HCT116 (cell line): ENCODE measurements around the gene BICD2. TPM values are rescaled to one million over a fixed set of nuclear protein-coding genes. Genes with fewer than 3 reads are reported as not detected.

ENCODE experiments used
- ATAC-seq: fragments of 200-7000 bp; cut with Tn5 transposase; 2 replicates; pipeline ENCODE4 v1.9.1; 2020; ENCODE audit warnings: mild to moderate bottlenecking, moderate library complexity
- BruUV-seq: library from RNA; stranded (reverse); fragments of 400-500 nt; replicated peaks from 2 replicates; lab custom pipeline; 2021; lab: Mats Ljungman, UMichigan
- CTCF ChIA-PET: fragments of 300-600 bp; sonication (Branson Sonifier 250); formaldehyde crosslinking; loops from one replicate; lab custom pipeline; 2021; ENCODE audit warnings: antibody characterized with exemption; lab: Charles Lee
- POLR2A ChIA-PET: fragments of 300-600, 350-600 bp; sonication (Branson Sonifier 250); formaldehyde crosslinking; loops from one replicate; lab custom pipeline; 2021; ENCODE audit warnings: antibody characterized with exemption; lab: Charles Lee
- RAD21 ChIA-PET, 2 experiments: fragments of 300-600 bp; sonication (Branson Sonifier 250); formaldehyde crosslinking; loops; one replicate each; lab custom pipeline; 2023; ENCODE audit warnings: low total read pairs in 2 of 2; ENCODE audit not compliant: uncharacterized antibody in 2 of 2, unreplicated experiment in 2 of 2, low non-redundant PET in 1 of 2; lab: Charles Lee
- DNase-seq: peaks from one replicate; pipeline ENCODE4 v3.0.0-alpha.2; 2010; ENCODE audit warnings: low read depth, low spot score
- H2AFZ ChIP-seq: fragments of 200-600 bp; shearing (Covaris generic), sonication (generic); 2 replicates; pipeline ENCODE4 v1.6.1; 2017; ENCODE audit warnings: low read depth, mixed run types, mixed read lengths, antibody characterized with exemption, low read length; ENCODE audit not compliant: poor library complexity, severe bottlenecking
- H3K27ac ChIP-seq: 2 replicates; pipeline ENCODE4 v1.5.1; 2012; ENCODE audit warnings: low read depth, low read length
- H3K27me3 ChIP-seq: fragments of 200-600 bp; sonication (generic); 2 replicates; pipeline ENCODE4 v1.6.1; 2016; ENCODE audit warnings: mixed run types, low read length, mixed read lengths; ENCODE audit not compliant: insufficient read depth
- H3K36me3 ChIP-seq, 2 experiments: fragments of 200-500 bp in 1 of 2; fragments of 200-600 bp in 1 of 2; sonication (Bioruptor generic) in 1 of 2; sonication (generic) in 1 of 2; 2 replicates each; pipeline versions ENCODE4 v1.5.1 to v1.6.1; 2014 to 2016; ENCODE audit warnings: low read length in 2 of 2, inconsistent platforms in 1 of 2, mixed read lengths in 1 of 2, mixed run types in 1 of 2; ENCODE audit not compliant: insufficient read depth in 2 of 2, control insufficient read depth in 1 of 2
- H3K4me1 ChIP-seq, 2 experiments: fragments of 200-600 bp in 1 of 2; sonication (generic) in 1 of 2; 2 replicates each; pipeline versions ENCODE4 v1.5.1 to v1.6.1; 2012 to 2017; ENCODE audit warnings: low read length in 2 of 2, inconsistent platforms in 1 of 2, mild to moderate bottlenecking in 1 of 2, mixed read lengths in 1 of 2, mixed run types in 1 of 2, moderate library complexity in 1 of 2; ENCODE audit not compliant: insufficient read depth in 2 of 2, control insufficient read depth in 1 of 2
- H3K4me2 ChIP-seq: fragments of 200-600 bp; sonication (generic); 2 replicates; pipeline ENCODE4 v1.6.1; 2017; ENCODE audit warnings: mixed run types, low read length, mixed read lengths
- H3K4me3 ChIP-seq, 2 experiments: fragments of 200-600 bp in 1 of 2; sonication (generic) in 1 of 2; replicated peaks in 1 of 2; 2 replicates each; pipeline ENCODE4 v1.5.1; 2011 to 2016; ENCODE audit warnings: low read length in 2 of 2, control low read depth in 1 of 2, low read depth in 1 of 2, mild to moderate bottlenecking in 1 of 2, mixed read lengths in 1 of 2, mixed run types in 1 of 2
- H3K79me2 ChIP-seq: fragments of 200-600 bp; sonication (generic); 2 replicates; pipeline ENCODE4 v1.6.1; 2017; ENCODE audit warnings: mild to moderate bottlenecking, mixed run types, low read length, moderate library complexity, mixed read lengths; ENCODE audit not compliant: insufficient read depth
- H3K9ac ChIP-seq: fragments of 200-600 bp; sonication (generic); 2 replicates; pipeline ENCODE4 v1.6.1; 2016; ENCODE audit warnings: low read length, mixed read lengths
- H3K9me2 ChIP-seq: fragments of 200-600 bp; sonication (generic), shearing (Covaris generic); 2 replicates; pipeline ENCODE4 v1.6.1; 2017; ENCODE audit warnings: mixed run types, mild to moderate bottlenecking, moderate library complexity; ENCODE audit not compliant: insufficient read depth
- H3K9me3 ChIP-seq, 2 experiments: fragments of 200-500 bp in 1 of 2; fragments of 200-600 bp in 1 of 2; sonication (Bioruptor generic) in 1 of 2; sonication (generic) in 1 of 2; 2 replicates each; pipeline ENCODE4 v1.6.1; 2014 to 2017; ENCODE audit warnings: low read length in 2 of 2, mixed read lengths in 2 of 2, inconsistent platforms in 1 of 2, low read depth in 1 of 2, mild to moderate bottlenecking in 1 of 2, mixed run types in 1 of 2, moderate library complexity in 1 of 2; ENCODE audit not compliant: control insufficient read depth in 1 of 2, insufficient read depth in 1 of 2
- H4K20me1 ChIP-seq: fragments of 200-600 bp; sonication (generic), shearing (Covaris generic); 2 replicates; pipeline ENCODE4 v1.6.1; 2017; ENCODE audit warnings: mixed run types, mild to moderate bottlenecking, moderate library complexity; ENCODE audit not compliant: insufficient read depth
- EGR1 ChIP-seq: IDR thresholded peaks from 2 replicates; pipeline ENCODE4 v1.6.1; 2012; ENCODE audit warnings: low read depth
- EZH2phosphoT487 ChIP-seq: fragments of 200-600 bp; IDR thresholded peaks from 2 replicates; pipeline ENCODE4 v1.6.1; 2018; ENCODE audit warnings: antibody characterized with exemption, borderline replicate concordance
- RAD21 ChIP-seq: IDR thresholded peaks from 2 replicates; pipeline ENCODE4 v1.6.1; 2012; ENCODE audit warnings: low read depth, mild to moderate bottlenecking
- SIN3A ChIP-seq: IDR thresholded peaks from 2 replicates; pipeline ENCODE4 v1.6.1; 2012; ENCODE audit warnings: low read depth
- ZNF274 ChIP-seq: fragments of 200-500 bp; sonication (Bioruptor generic); IDR thresholded peaks from 2 replicates; pipeline ENCODE4 v1.6.1; 2014; ENCODE audit warnings: mild to moderate bottlenecking, low read depth, low read length, inconsistent platforms
- intact Hi-C: fragments of 100-400 bp; cut with micrococcal nuclease; formaldehyde crosslinking; loops from 2 replicates; pipeline ENCODE4 v1.10.0; 2022
- total RNA-seq: library from RNA; stranded (reverse); gene quantifications from one replicate; pipeline ENCODE4 v1.2.1, GENCODE V29; 2021; ENCODE audit not compliant: unreplicated experiment
- TF ChIP-seq, protein P1 (sequence below), 3 experiments: fragments of 200-600 bp in 1 of 3; sonication (generic) in 1 of 3; IDR thresholded peaks in 2 of 3; conservative IDR thresholded peaks in 1 of 3; 2 replicates each; pipeline ENCODE4 v1.5.1; 2012 to 2017; ENCODE audit warnings: low read depth in 2 of 3, low read length in 2 of 3, antibody characterized with exemption in 1 of 3, borderline replicate concordance in 1 of 3, control low read depth in 1 of 3, mild to moderate bottlenecking in 1 of 3, mixed read lengths in 1 of 3, mixed run types in 1 of 3, moderate library complexity in 1 of 3; ENCODE audit not compliant: insufficient read depth in 1 of 3

The BICD2 gene
- total RNA-seq, 1 experiment from 2014 or later: 23.4 TPM

DNA sequence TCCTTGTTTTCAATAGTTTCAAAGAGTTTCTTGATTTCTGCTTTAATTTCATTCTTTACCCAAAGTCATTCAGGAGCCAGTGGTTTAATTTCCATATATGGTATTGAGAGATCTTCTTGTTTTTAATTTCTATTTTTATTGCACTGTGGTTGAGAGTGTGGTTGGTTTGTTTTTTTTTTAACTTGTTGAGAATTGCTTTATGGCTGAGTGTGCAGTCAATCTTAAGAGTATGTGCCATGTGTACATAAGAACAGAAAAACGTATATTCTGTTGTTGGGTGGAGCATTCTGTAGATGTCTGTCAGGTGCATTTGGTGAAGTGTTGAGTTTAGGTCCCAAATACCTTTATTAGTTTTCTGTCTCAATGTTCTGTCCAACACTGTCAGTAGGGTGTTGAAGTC lies 68.0 kb downstream of the BICD2 start:
- RAD21 ChIA-PET: no interaction called here
- Histone ChIP-seq H3K9ac (no peak overlapping the region), H3K4me1 (no peaks in the 10 kb centered on the region), H4K20me1 (no peaks in the 10 kb centered on the region), H3K27ac (no peak overlapping the region), H3K27me3 (no peaks in the 10 kb centered on the region), H3K36me3 (no peaks in the 10 kb centered on the region), H2AFZ (no peak overlapping the region), H3K79me2 (no peaks in the 10 kb centered on the region), H3K9me2 (no peaks in the 10 kb centered on the region), H3K9me3 (no peaks in the 10 kb centered on the region), H3K4me3 (no peak overlapping the region), H3K4me2 (no peak overlapping the region)
- DNase-seq: no peak
- CTCF ChIA-PET: no interaction called here
- no TSS peak for BruUV-seq
- POLR2A ChIA-PET: no interaction called here
- no peak for TF ChIP-seq EGR1
- TF ChIP-seq RAD21: no peak
- no peak for TF ChIP-seq ZNF274
- TF ChIP-seq EZH2phosphoT487: no peak
- intact Hi-C loops: no loop called here
- ATAC-seq: no peak

DNA sequence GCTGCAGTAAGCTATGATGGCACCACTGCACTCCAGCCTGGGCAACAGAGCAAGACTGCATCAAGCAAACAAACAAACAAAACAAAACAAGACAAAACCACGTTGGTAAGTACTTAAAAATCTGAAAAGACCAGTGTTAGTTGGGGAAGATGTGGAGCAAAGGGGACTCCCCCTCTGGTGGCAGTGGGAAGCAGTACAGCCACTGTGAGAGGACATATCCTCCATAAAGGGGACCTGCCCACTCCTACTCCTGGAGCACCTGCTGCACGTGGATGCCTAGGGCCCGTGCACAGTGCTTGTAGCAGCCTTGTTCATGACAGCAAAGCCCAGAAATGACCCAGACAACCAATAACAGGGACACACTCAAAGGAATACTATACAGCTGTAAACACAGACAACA lies 77.7 kb downstream of the BICD2 start:
- POLR2A ChIA-PET: no interaction called here

More for the DNA sequence above, 77.7 kb downstream of the BICD2 start:
- Histone ChIP-seq H2AFZ (no peak overlapping the region), H3K9me3 (peaks cover 0 to 3% of the 10 kb centered on the region in 2 experiments; a peak in 1 of 4 replicates), H3K4me2 (no peak overlapping the region), H3K4me1 (no peaks in the 10 kb centered on the region), H3K27me3 (no peaks in the 10 kb centered on the region), H3K27ac (no peak overlapping the region), H3K4me3 (no peak overlapping the region), H3K9me2 (no peaks in the 10 kb centered on the region), H3K9ac (no peak overlapping the region), H3K36me3 (no peaks in the 10 kb centered on the region), H3K79me2 (no peaks in the 10 kb centered on the region), H4K20me1 (no peaks in the 10 kb centered on the region)
- TF ChIP-seq, protein P1, sequence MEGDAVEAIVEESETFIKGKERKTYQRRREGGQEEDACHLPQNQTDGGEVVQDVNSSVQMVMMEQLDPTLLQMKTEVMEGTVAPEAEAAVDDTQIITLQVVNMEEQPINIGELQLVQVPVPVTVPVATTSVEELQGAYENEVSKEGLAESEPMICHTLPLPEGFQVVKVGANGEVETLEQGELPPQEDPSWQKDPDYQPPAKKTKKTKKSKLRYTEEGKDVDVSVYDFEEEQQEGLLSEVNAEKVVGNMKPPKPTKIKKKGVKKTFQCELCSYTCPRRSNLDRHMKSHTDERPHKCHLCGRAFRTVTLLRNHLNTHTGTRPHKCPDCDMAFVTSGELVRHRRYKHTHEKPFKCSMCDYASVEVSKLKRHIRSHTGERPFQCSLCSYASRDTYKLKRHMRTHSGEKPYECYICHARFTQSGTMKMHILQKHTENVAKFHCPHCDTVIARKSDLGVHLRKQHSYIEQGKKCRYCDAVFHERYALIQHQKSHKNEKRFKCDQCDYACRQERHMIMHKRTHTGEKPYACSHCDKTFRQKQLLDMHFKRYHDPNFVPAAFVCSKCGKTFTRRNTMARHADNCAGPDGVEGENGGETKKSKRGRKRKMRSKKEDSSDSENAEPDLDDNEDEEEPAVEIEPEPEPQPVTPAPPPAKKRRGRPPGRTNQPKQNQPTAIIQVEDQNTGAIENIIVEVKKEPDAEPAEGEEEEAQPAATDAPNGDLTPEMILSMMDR (IDR thresholded peaks at IDR 0.05 in 2 of 3, conservative IDR thresholded peaks at IDR 0.05 in 1 of 3; ENCODE audit: borderline replicate concordance in 1 of 3, insufficient read depth in 1 of 3, low read depth in 2 of 3, low read length in 2 of 3): peak in 2 of 3 experiments; percentile 57 to 67; a peak in 4 of 6 replicates
- TF ChIP-seq SIN3A: no peak
- ATAC-seq (peak; percentile 98), DNase-seq (no peak)
- CTCF ChIA-PET: no interaction called here
- no TSS peak for BruUV-seq
- RAD21 ChIA-PET: no interaction called here
- intact Hi-C loops: no loop called here
